ENCODE data around the gene TRPM2. TPM values are rescaled to one million over a fixed set of nuclear protein-coding genes. Genes with fewer than 3 reads are reported as not detected.

The TRPM2 gene
- total RNA-seq, 1 experiment from 2014 or later = 0.26 TPM

- intact Hi-C loops (cut with micrococcal nuclease; ENCODE audit: unreplicated experiment) = no loop called here
- no peak for TF ChIP-seq CTCF (IDR thresholded peaks at IDR 0.05)
- no peak for TF ChIP-seq SIN3A (IDR thresholded peaks at IDR 0.05; ENCODE audit: borderline replicate concordance, insufficient read depth, low read depth, low read length)
- no peak for TF ChIP-seq POLR2AphosphoS5 (IDR thresholded peaks at IDR 0.05; ENCODE audit: low read depth, low read length)
- TF ChIP-seq REST (IDR thresholded peaks at IDR 0.05; ENCODE audit: insufficient read depth in 1 of 2, low read depth in 2 of 2, low read length in 1 of 2) = no peak
- no peak for TF ChIP-seq TCF7L2 (IDR thresholded peaks at IDR 0.05; ENCODE audit: low read depth, low read length)
- CTCF ChIA-PET = no interaction called here
These were observed 121.9 kb downstream of the TRPM2 start for GRCh38 chr21:44475266-44475845.

GRCh38 chr21:44477131-44477530 is 123.7 kb downstream of the TRPM2 start:
- Histone ChIP-seq H3K36me3 (ENCODE audit: control insufficient read depth, insufficient read depth, low read length) (no peaks in the 10 kb centered on the region), H3K4me3 (ENCODE audit: low read depth in 2 of 2, low read length in 2 of 2) (no peak overlapping the region), H3K27me3 (ENCODE audit: control insufficient read depth, insufficient read depth, low read length) (no peaks in the 10 kb centered on the region), H3K27ac (ENCODE audit: low read length) (no peak overlapping the region), H3K4me1 (ENCODE audit: control insufficient read depth, insufficient read depth, low read length) (no peaks in the 10 kb centered on the region), H3K9me3 (ENCODE audit: control insufficient read depth, insufficient read depth, low read depth, low read length) (no peaks in the 10 kb centered on the region)
- ATAC-seq (no peak; the same call in 1 of the 2 replicates), DNase-seq (ENCODE audit: low read depth, low spot score) (no peak)
- in situ Hi-C loops (cut with HindIII; ENCODE audit: low pct_unique_long_range_greater_than_20kb, low sequenced_read_pairs) = no loop called here
- intact Hi-C loops (cut with micrococcal nuclease; ENCODE audit: unreplicated experiment) = no loop called here
- no TSS peak for BruUV-seq (replicated peaks)
- CTCF ChIA-PET = no interaction called here
- POLR2A ChIA-PET = no interaction called here
- TF ChIP-seq REST (IDR thresholded peaks at IDR 0.05; ENCODE audit: insufficient read depth in 1 of 2, low read depth in 2 of 2, low read length in 1 of 2) (no peak), TCF7L2 (IDR thresholded peaks at IDR 0.05; ENCODE audit: low read depth, low read length) (no peak), POLR2AphosphoS5 (IDR thresholded peaks at IDR 0.05; ENCODE audit: low read depth, low read length) (no peak), SIN3A (IDR thresholded peaks at IDR 0.05; ENCODE audit: borderline replicate concordance, insufficient read depth, low read depth, low read length) (no peak), CTCF (IDR thresholded peaks at IDR 0.05) (no peak)

More at GRCh38 chr21:44475266-44475845, 121.9 kb downstream of the TRPM2 start:
- DNase-seq (ENCODE audit: low read depth, low spot score) = no peak
- no peak overlapping the region for H3K4me3 ChIP-seq (ENCODE audit: low read depth in 2 of 2, low read length in 2 of 2)
- H3K4me1 ChIP-seq (ENCODE audit: control insufficient read depth, insufficient read depth, low read length) = no peaks in the 10 kb centered on the region
- no peaks in the 10 kb centered on the region for H3K36me3 ChIP-seq (ENCODE audit: control insufficient read depth, insufficient read depth, low read length)
- in situ Hi-C loops (cut with HindIII; ENCODE audit: low pct_unique_long_range_greater_than_20kb, low sequenced_read_pairs) = no loop called here
- BruUV-seq (replicated peaks) = no TSS peak
- no peak for ATAC-seq
- no peak overlapping the region for H3K27ac ChIP-seq (ENCODE audit: low read length)
- H3K9me3 ChIP-seq (ENCODE audit: control insufficient read depth, insufficient read depth, low read depth, low read length) = no peaks in the 10 kb centered on the region
- POLR2A ChIA-PET = no interaction called here
- no peaks in the 10 kb centered on the region for H3K27me3 ChIP-seq (ENCODE audit: control insufficient read depth, insufficient read depth, low read length)
